ENCODE data around the gene TFRC.

TFRC gene

GRCh38 chr3:196081834-196082618 is at the start of gene TFRC:
Gene TFRC (minus strand): TSS chr3:196082090. CDS start chr3:196077099, 4,991 bp downstream.
- Histone ChIP-seq H3K9ac (ENCODE audit: low read depth, low read length) (peak within 1 kb of the TSS; percentile 93), H3K27ac (ENCODE audit: low read length) (peak within 1 kb of the TSS; percentile 42), H3K36me3 (ENCODE audit: insufficient read depth, low read depth, low read length) (0 out of 2 replicates have a peak, but pooled peaks cover under 1% of the 10 kb centered on the region), H3K27me3 (ENCODE audit: insufficient read depth, low read length) (no peaks in the 10 kb centered on the region; the same call in 1 of the 2 replicates), H3K4me3 (ENCODE audit: low read length) (peak within 1 kb of the TSS; percentile 98), H3K9me3 (ENCODE audit: insufficient read depth, low read depth, low read length) (no peaks in the 10 kb centered on the region), H3K4me1 (ENCODE audit: insufficient read depth, low read length) (peaks cover 3% of the 10 kb centered on the region; the same call in 1 of the 2 replicates)

DNA sequence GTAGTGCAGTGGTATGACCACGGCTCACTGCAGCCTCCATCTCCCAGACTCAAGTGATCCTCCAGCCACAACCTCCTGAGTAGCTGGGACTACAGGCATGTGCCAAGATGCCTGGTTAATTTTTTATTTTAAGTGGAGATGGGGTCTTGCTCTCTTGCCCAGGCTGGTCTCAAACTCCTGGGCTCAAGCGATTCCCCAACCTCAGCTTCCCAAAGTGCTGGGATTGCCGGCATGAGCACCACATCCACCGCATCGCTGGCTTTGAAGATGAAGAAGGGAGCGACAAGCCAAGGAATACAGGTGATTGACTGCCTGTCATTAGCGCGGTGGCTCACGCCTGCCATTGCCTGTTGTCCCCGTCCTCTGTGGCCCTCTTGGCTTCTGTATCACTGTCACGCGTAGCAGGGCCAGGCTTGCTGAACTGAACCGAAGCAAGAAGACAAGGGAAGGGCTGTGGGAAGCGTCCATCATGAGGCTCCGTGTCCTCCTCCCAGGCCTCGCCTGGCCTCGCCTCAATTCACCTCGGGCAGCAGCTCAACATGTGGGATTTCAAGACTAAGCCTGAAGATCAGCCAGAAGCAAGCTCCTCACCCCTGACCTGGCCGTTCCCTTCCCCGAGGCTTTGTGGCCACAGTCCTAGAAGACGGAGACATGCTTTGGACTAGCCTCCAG is 46.4 kb upstream of the TFRC start:
- Histone ChIP-seq H3K27me3 (ENCODE audit: insufficient read depth, low read length) (no peaks in the 10 kb centered on the region), H3K4me1 (ENCODE audit: insufficient read depth, low read length) (peaks cover under 1% of the 10 kb centered on the region; the same call in 1 of the 2 replicates), H3K9ac (ENCODE audit: low read depth, low read length) (no peak overlapping the region), H3K4me3 (ENCODE audit: low read length) (no peak overlapping the region), H3K9me3 (ENCODE audit: insufficient read depth, low read depth, low read length) (no peaks in the 10 kb centered on the region), H3K36me3 (ENCODE audit: insufficient read depth, low read depth, low read length) (no peaks in the 10 kb centered on the region), H3K27ac (ENCODE audit: low read length) (no peak overlapping the region)

DNA sequence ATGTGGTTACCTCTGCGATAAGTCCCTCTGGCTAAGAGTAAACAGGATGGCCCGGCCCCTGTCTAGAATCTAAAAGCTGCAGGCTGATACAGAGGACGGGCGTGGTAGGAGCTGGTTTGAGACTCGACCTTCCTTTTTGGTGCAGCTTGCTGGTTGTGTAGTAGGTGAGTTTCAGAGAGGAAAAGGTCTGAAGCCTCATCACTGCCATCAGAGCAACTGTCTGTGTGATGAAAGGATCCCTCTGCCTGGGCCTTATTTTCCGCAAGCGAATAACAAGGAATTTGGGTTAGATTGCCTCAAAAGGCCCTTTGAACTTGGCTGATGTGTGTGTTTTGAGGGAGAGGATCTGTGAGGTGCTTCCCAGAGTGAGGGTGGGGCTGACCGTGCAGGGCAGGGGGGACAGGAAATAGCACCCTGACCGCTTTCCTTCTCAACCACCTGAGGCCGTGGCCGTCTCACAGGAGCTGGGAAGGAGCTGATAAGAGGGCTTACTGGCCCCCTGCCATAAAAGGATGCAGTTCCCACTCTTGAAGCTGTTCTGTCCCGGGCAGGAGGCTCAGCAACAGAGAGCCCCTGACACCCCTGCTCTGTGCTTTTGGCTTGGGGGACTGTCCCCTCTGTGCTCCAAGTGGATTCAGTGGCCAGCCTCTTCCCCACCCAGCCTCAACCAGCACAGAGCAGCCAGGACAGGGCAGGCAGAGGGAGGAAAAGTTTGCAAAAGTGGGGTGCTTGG is 45.6 kb upstream of the TFRC start:
- H3K9me3 ChIP-seq (ENCODE audit: insufficient read depth, low read depth, low read length) = no peaks in the 10 kb centered on the region
- no peak overlapping the region for H3K27ac ChIP-seq (ENCODE audit: low read length)
- H3K4me1 ChIP-seq (ENCODE audit: insufficient read depth, low read length) = peaks cover 4% of the 10 kb centered on the region; the same call in 1 of the 2 replicates
- H3K9ac ChIP-seq (ENCODE audit: low read depth, low read length) = no peak overlapping the region
- no peak overlapping the region for H3K4me3 ChIP-seq (ENCODE audit: low read length)
- no peaks in the 10 kb centered on the region for H3K27me3 ChIP-seq (ENCODE audit: insufficient read depth, low read length)
- H3K36me3 ChIP-seq (ENCODE audit: insufficient read depth, low read depth, low read length) = no peaks in the 10 kb centered on the region

GRCh38 chr3:196124608-196125007 is 42.7 kb upstream of the TFRC start:
- Histone ChIP-seq H3K27ac (ENCODE audit: low read length) (no peak overlapping the region), H3K27me3 (ENCODE audit: insufficient read depth, low read length) (no peaks in the 10 kb centered on the region), H3K36me3 (ENCODE audit: insufficient read depth, low read depth, low read length) (no peaks in the 10 kb centered on the region), H3K9me3 (ENCODE audit: insufficient read depth, low read depth, low read length) (no peaks in the 10 kb centered on the region), H3K9ac (ENCODE audit: low read depth, low read length) (no peak overlapping the region), H3K4me3 (ENCODE audit: low read length) (no peak overlapping the region), H3K4me1 (ENCODE audit: insufficient read depth, low read length) (peaks cover 4% of the 10 kb centered on the region; the same call in 1 of the 2 replicates)

GRCh38 chr3:196122688-196123046 is 40.8 kb upstream of the TFRC start:
- Histone ChIP-seq H3K27me3 (ENCODE audit: insufficient read depth, low read length) (no peaks in the 10 kb centered on the region), H3K4me1 (ENCODE audit: insufficient read depth, low read length) (peaks cover 4% of the 10 kb centered on the region; the same call in 1 of the 2 replicates), H3K4me3 (ENCODE audit: low read length) (no peak overlapping the region), H3K36me3 (ENCODE audit: insufficient read depth, low read depth, low read length) (no peaks in the 10 kb centered on the region), H3K9ac (ENCODE audit: low read depth, low read length) (no peak overlapping the region), H3K9me3 (ENCODE audit: insufficient read depth, low read depth, low read length) (no peaks in the 10 kb centered on the region), H3K27ac (ENCODE audit: low read length) (no peak overlapping the region)

- Histone ChIP-seq H3K36me3 (ENCODE audit: insufficient read depth, low read depth, low read length) (no peaks in the 10 kb centered on the region), H3K9ac (ENCODE audit: low read depth, low read length) (no peak overlapping the region), H3K4me1 (ENCODE audit: insufficient read depth, low read length) (peaks cover 4% of the 10 kb centered on the region; the same call in 1 of the 2 replicates), H3K27ac (ENCODE audit: low read length) (no peak overlapping the region), H3K4me3 (ENCODE audit: low read length) (no peak overlapping the region), H3K27me3 (ENCODE audit: insufficient read depth, low read length) (no peaks in the 10 kb centered on the region), H3K9me3 (ENCODE audit: insufficient read depth, low read depth, low read length) (no peaks in the 10 kb centered on the region)
Measured at GRCh38 chr3:196122021-196122687, 40.3 kb upstream of the TFRC start.

DNA sequence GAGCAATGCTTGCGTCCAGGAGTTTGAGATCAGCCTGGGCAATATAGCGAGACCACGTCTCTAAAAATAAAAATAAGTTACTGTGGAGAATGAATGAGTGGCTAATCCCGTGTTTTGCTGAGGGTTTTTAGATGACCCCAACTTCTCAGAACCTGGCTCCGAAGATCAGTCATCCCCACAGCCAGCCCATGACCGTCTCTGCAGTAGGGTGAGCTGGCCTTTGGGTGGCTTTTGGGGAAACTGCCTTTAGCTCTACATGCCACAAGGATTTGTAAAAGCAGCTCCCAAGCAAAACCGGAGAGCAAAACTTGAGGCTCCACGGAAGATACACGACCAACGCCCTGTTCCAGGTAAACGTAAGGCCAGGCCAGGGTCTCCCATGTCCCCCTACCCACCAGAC is 39.2 kb upstream of the TFRC start:
- Histone ChIP-seq H3K9me3 (ENCODE audit: insufficient read depth, low read depth, low read length) (no peaks in the 10 kb centered on the region), H3K27ac (ENCODE audit: low read length) (no peak overlapping the region), H3K9ac (ENCODE audit: low read depth, low read length) (no peak overlapping the region), H3K4me1 (ENCODE audit: insufficient read depth, low read length) (peaks cover 4% of the 10 kb centered on the region; the same call in 1 of the 2 replicates), H3K36me3 (ENCODE audit: insufficient read depth, low read depth, low read length) (no peaks in the 10 kb centered on the region), H3K27me3 (ENCODE audit: insufficient read depth, low read length) (no peaks in the 10 kb centered on the region), H3K4me3 (ENCODE audit: low read length) (no peak overlapping the region)

DNA sequence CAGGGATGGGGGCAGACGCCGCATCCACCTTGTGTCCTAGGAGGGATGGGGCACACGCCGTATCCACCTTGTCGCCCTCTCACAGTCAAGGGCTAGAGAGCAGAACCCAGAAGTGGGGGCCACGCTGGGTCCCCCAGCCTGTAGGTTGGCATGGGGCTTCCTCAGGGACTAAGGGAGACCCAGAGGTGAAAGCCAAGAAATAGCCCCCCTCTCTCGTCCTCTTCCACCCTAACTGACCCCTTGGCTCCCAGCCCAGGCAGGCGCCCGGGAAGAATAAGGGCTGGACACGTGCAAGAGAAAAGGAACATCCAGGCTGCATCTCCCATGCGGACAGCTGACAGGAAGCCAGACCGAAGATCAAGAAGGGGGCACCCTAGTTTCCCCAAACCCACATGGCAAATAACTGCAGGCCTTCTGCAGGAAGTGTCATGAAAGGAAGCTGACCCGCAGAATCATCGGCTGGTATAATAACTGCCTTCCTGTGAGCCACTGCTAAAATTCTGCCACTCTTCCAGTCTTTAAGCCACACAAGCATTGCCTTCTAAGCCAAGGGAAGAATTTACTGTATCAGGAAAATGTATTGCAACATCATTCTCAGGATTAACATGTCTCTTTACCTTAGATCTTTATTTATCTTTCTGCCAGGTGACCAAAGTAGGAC is 38.5 kb upstream of the TFRC start:
- no peaks in the 10 kb centered on the region for H3K27me3 ChIP-seq (ENCODE audit: insufficient read depth, low read length)
- H3K4me1 ChIP-seq (ENCODE audit: insufficient read depth, low read length) = peaks cover 4% of the 10 kb centered on the region; the same call in 1 of the 2 replicates
- no peaks in the 10 kb centered on the region for H3K9me3 ChIP-seq (ENCODE audit: insufficient read depth, low read depth, low read length)
- H3K36me3 ChIP-seq (ENCODE audit: insufficient read depth, low read depth, low read length) = no peaks in the 10 kb centered on the region
- no peak overlapping the region for H3K9ac ChIP-seq (ENCODE audit: low read depth, low read length)
- no peak overlapping the region for H3K4me3 ChIP-seq (ENCODE audit: low read length)
- no peak overlapping the region for H3K27ac ChIP-seq (ENCODE audit: low read length)

DNA sequence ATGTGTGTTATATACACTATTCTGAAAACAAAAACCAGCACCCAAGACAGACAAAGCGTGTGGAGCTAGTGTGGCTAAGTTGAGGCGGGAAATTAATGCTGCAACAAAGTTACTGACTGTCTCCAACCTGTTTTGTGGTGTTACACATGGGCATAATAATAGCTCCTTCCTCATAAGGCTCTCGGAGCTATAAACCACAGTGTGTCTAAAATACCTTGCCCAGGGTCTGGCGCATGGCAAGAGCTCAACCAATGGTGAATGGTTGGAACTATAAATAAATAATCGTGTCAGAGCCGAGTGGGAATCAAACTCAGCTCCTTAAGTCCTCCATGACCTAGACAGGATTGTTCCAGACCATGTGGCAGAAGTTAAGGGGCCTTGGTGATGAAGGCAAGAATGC is 35.9 kb upstream of the TFRC start:
- no peaks in the 10 kb centered on the region for H3K9me3 ChIP-seq (ENCODE audit: insufficient read depth, low read depth, low read length)
- no peak overlapping the region for H3K27ac ChIP-seq (ENCODE audit: low read length)
- no peaks in the 10 kb centered on the region for H3K36me3 ChIP-seq (ENCODE audit: insufficient read depth, low read depth, low read length)
- H3K27me3 ChIP-seq (ENCODE audit: insufficient read depth, low read length) = no peaks in the 10 kb centered on the region
- H3K4me3 ChIP-seq (ENCODE audit: low read length) = no peak overlapping the region
- H3K9ac ChIP-seq (ENCODE audit: low read depth, low read length) = no peak overlapping the region
- H3K4me1 ChIP-seq (ENCODE audit: insufficient read depth, low read length) = no peaks in the 10 kb centered on the region

DNA sequence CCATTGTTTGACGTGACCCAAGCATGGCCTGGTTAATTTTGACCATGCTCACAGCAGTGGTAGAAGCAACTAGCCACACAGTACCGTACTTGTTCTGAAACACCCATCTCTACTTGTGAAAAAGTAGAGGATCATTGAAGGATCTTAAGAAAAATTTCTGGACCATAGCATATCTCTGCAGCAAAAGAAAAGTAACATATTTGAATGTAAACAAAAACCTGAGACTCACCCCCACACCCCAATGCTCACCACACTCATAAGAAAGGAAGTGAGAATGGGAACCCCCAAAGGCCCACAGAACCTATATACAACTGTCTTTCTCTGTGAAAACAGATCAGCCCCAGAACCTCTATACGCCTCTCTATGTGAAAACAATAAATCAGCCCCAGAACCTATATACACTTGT is 33.8 kb upstream of the TFRC start:
- no peaks in the 10 kb centered on the region for H3K27me3 ChIP-seq (ENCODE audit: insufficient read depth, low read length)
- no peaks in the 10 kb centered on the region for H3K36me3 ChIP-seq (ENCODE audit: insufficient read depth, low read depth, low read length)
- H3K9ac ChIP-seq (ENCODE audit: low read depth, low read length) = no peak overlapping the region
- H3K27ac ChIP-seq (ENCODE audit: low read length) = no peak overlapping the region
- H3K9me3 ChIP-seq (ENCODE audit: insufficient read depth, low read depth, low read length) = no peaks in the 10 kb centered on the region
- H3K4me3 ChIP-seq (ENCODE audit: low read length) = no peak overlapping the region
- H3K4me1 ChIP-seq (ENCODE audit: insufficient read depth, low read length) = no peaks in the 10 kb centered on the region

- no peak overlapping the region for H3K4me3 ChIP-seq (ENCODE audit: low read length)
- H3K9me3 ChIP-seq (ENCODE audit: insufficient read depth, low read depth, low read length) = no peaks in the 10 kb centered on the region
- H3K27me3 ChIP-seq (ENCODE audit: insufficient read depth, low read length) = no peaks in the 10 kb centered on the region
- no peak overlapping the region for H3K9ac ChIP-seq (ENCODE audit: low read depth, low read length)
- peaks cover 6% of the 10 kb centered on the region; the same call in 1 of the 2 replicates for H3K4me1 ChIP-seq (ENCODE audit: insufficient read depth, low read length)
- no peaks in the 10 kb centered on the region for H3K36me3 ChIP-seq (ENCODE audit: insufficient read depth, low read depth, low read length)
- H3K27ac ChIP-seq (ENCODE audit: low read length) = no peak overlapping the region
Measured at GRCh38 chr3:196111939-196112386, 30.1 kb upstream of the TFRC start.

All from iPS-20b (cell line).